ENCODE results near the gene WWOX.

WWOX gene

GRCh38 chr16:78433116-78433515, 333.7 kb downstream of the WWOX start:
- TF ChIP-seq, protein P1, sequence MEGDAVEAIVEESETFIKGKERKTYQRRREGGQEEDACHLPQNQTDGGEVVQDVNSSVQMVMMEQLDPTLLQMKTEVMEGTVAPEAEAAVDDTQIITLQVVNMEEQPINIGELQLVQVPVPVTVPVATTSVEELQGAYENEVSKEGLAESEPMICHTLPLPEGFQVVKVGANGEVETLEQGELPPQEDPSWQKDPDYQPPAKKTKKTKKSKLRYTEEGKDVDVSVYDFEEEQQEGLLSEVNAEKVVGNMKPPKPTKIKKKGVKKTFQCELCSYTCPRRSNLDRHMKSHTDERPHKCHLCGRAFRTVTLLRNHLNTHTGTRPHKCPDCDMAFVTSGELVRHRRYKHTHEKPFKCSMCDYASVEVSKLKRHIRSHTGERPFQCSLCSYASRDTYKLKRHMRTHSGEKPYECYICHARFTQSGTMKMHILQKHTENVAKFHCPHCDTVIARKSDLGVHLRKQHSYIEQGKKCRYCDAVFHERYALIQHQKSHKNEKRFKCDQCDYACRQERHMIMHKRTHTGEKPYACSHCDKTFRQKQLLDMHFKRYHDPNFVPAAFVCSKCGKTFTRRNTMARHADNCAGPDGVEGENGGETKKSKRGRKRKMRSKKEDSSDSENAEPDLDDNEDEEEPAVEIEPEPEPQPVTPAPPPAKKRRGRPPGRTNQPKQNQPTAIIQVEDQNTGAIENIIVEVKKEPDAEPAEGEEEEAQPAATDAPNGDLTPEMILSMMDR (IDR thresholded peaks at IDR 0.05; ENCODE audit: insufficient read depth, missing control alignments), result no peak
- no peak for FAIRE-seq
- DNase-seq (ENCODE audit: insufficient read length, low spot score), result no peak

DNA sequence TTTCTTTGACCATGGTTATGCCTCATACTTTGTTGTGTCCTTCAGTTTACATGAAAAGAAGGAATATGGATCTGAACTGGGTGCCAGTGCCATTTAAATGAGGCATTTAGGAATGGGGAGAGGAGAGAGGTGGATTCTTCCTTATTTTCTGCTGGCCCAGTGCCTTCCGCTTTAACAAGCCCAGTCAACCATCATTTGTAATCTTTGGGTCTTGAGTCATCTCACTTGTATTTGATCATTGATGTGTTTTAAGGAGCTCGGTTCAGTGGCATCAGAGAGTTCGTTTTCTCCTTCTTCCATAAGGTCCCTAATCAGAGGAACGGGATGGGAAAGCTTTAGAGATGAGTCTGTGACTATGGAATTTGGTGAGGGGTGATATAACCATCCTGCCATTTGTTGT, 334.9 kb downstream of the WWOX start:
- FAIRE-seq (no peak), DNase-seq (ENCODE audit: insufficient read length, low spot score) (no peak)
- TF ChIP-seq, protein P1 (IDR thresholded peaks at IDR 0.05; ENCODE audit: insufficient read depth, missing control alignments), result no peak

- TF ChIP-seq, protein P1 (IDR thresholded peaks at IDR 0.05; ENCODE audit: insufficient read depth, missing control alignments), result no peak
- FAIRE-seq (no peak), DNase-seq (ENCODE audit: insufficient read length, low spot score) (no peak)
Measured at GRCh38 chr16:78435260-78435659, 335.8 kb downstream of the WWOX start.

DNA sequence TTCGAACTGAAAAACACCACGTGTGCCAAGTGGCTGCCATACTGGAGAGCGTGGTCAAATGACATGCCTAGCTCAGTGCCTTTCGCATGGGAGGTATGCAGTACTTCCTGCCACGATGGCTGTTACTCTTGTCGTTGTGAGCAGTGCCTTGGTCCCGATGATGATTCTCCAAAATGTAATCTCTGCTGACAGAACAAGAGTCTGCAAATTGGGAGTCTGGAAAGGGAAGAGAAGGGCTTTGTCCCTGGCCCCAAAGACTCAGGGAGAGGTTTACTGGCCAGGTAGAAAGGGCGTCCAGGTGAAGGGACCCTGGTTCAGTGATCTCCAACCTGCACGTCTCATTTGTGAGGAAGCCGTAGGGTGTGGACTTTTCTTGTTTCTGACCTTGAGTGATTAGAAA, 336.6 kb downstream of the WWOX start:
- no peak for FAIRE-seq
- TF ChIP-seq, protein P1 (IDR thresholded peaks at IDR 0.05; ENCODE audit: insufficient read depth, missing control alignments), result no peak

GRCh38 chr16:78436846-78437245, 337.4 kb downstream of the WWOX start:
- FAIRE-seq, result no peak
- TF ChIP-seq, protein P1 (IDR thresholded peaks at IDR 0.05; ENCODE audit: insufficient read depth, missing control alignments), result no peak
- DNase-seq (ENCODE audit: insufficient read length, low spot score), result no peak

More for the DNA sequence above, 336.6 kb downstream of the WWOX start:
- no peak for DNase-seq (ENCODE audit: insufficient read length, low spot score)

GRCh38 chr16:78437352-78437968, 338.0 kb downstream of the WWOX start:
- FAIRE-seq, result no peak

DNA sequence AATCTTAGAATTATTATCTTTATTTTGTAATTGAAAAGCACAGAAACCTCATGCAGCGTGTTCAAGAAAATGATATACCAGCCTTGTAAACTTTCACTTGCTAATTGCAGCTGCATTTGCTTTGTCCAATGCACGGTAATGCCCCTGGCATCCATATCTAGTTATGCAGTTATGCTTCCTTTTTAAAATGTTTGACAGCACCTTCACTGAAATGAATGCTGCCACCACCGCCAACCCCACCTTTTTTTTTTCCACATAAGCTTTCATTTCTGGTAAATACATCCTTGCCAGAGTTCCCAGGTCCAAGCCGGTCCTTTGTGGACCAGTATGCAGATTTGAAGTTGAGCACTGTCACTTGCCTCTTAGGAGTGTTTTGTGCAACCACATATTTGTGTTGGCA, 338.8 kb downstream of the WWOX start:
- FAIRE-seq (no peak), DNase-seq (ENCODE audit: insufficient read length, low spot score) (no peak)
- TF ChIP-seq, protein P1 (IDR thresholded peaks at IDR 0.05; ENCODE audit: insufficient read depth, missing control alignments), result no peak

More at GRCh38 chr16:78437352-78437968, 338.0 kb downstream of the WWOX start:
- DNase-seq (ENCODE audit: insufficient read length, low spot score), result no peak
- TF ChIP-seq, protein P1 (IDR thresholded peaks at IDR 0.05; ENCODE audit: insufficient read depth, missing control alignments), result peak; percentile 94
